ENCODE results near the gene SHISA4.
"Not testable (repeated sequence)": the region's sequence is repeated elsewhere in the genome, so short reads cannot be mapped to it uniquely, and the experiment has no call there.

DNA sequence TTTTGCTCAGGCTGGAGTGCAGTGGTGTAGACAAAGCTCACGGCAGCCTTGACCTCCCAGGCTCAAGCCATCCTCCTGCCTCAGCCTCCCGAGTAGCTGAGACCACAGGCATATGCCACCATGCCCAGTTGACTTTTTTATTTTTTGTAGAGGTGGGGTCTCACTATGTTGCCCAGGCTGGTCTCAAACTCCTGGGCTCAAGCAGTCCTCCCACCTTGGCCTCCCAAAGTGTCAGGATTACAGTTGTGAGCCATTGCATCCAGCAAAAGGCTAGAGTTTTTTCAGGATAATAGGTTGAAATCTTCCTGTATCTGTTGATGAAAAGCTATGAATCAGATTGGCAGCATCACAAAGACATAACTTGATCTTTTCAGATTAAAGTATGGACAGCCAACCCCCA lies 32.0 kb upstream of the SHISA4 start:
- TF ChIP-seq EP300 (IDR thresholded peaks at IDR 0.05), result not testable (repeated sequence)
- TF ChIP-seq, protein P1, sequence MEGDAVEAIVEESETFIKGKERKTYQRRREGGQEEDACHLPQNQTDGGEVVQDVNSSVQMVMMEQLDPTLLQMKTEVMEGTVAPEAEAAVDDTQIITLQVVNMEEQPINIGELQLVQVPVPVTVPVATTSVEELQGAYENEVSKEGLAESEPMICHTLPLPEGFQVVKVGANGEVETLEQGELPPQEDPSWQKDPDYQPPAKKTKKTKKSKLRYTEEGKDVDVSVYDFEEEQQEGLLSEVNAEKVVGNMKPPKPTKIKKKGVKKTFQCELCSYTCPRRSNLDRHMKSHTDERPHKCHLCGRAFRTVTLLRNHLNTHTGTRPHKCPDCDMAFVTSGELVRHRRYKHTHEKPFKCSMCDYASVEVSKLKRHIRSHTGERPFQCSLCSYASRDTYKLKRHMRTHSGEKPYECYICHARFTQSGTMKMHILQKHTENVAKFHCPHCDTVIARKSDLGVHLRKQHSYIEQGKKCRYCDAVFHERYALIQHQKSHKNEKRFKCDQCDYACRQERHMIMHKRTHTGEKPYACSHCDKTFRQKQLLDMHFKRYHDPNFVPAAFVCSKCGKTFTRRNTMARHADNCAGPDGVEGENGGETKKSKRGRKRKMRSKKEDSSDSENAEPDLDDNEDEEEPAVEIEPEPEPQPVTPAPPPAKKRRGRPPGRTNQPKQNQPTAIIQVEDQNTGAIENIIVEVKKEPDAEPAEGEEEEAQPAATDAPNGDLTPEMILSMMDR (IDR thresholded peaks at IDR 0.05), result not testable (repeated sequence)
